ENCODE results near the gene FNDC3A.
A peak's percentile ranks its signal among the peaks of the same experiment; 100 is the strongest.

FNDC3A gene

DNA sequence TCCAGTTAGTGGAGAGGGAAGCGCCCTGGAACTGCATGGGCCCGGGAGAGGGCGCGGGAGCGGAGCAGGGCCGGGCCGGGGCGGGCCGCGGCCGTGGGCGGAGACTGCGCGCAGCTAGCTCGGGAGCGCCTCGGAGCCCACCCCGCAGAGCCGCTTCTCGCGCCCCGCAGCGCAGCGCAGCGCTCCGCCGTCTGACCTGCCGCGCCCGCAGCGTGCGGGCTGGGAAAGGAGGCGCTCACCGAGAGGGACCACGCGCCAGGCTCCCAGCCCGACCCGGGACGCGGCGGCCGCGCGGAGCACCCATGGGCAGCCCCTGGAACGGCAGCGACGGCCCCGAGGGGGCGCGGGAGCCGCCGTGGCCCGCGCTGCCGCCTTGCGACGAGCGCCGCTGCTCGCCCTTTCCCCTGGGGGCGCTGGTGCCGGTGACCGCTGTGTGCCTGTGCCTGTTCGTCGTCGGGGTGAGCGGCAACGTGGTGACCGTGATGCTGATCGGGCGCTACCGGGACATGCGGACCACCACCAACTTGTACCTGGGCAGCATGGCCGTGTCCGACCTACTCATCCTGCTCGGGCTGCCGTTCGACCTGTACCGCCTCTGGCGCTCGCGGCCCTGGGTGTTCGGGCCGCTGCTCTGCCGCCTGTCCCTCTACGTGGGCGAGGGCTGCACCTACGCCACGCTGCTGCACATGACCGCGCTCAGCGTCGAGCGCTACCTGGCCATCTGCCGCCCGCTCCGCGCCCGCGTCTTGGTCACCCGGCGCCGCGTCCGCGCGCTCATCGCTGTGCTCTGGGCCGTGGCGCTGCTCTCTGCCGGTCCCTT, 244.5 kb downstream of the FNDC3A start, which contains the start of gene MLNR:
MLNR (plus strand) TSS at position 303 of the 820 bp plus-strand sequence; CDS start at position 303, 0 bp downstream.
- TF ChIP-seq CTCF (IDR thresholded peaks at IDR 0.05; ENCODE audit: low read depth, low read length) = no peak
- TF ChIP-seq, protein P1, sequence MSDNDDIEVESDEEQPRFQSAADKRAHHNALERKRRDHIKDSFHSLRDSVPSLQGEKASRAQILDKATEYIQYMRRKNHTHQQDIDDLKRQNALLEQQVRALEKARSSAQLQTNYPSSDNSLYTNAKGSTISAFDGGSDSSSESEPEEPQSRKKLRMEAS (IDR thresholded peaks at IDR 0.05; ENCODE audit: low read depth, low read length) = no peak
- no peak for DNase-seq (ENCODE audit: low read depth)
- H3K4me3 ChIP-seq (ENCODE audit: low read depth, low read length) = no peak within 1 kb of the TSS

- TF ChIP-seq POLR2A (IDR thresholded peaks at IDR 0.05; ENCODE audit: extremely low read depth, insufficient read length) (no peak), MYC (IDR thresholded peaks at IDR 0.05; ENCODE audit: low read depth, low read length) (no peak), CTCF (IDR thresholded peaks at IDR 0.05; ENCODE audit: low read depth, low read length) (no peak)
- TF ChIP-seq, protein P1 (IDR thresholded peaks at IDR 0.05; ENCODE audit: low read depth, low read length) = no peak
- H3K4me3 ChIP-seq (ENCODE audit: low read depth, low read length) = no peak overlapping the region
Measured at GRCh38 chr13:49220856-49221589, 245.3 kb downstream of the FNDC3A start.

GRCh38 chr13:49221590-49221965, 245.9 kb downstream of the FNDC3A start:
- no peak for TF ChIP-seq POLR2A (IDR thresholded peaks at IDR 0.05; ENCODE audit: extremely low read depth, insufficient read length)
- TF ChIP-seq CTCF (IDR thresholded peaks at IDR 0.05; ENCODE audit: low read depth, low read length) = no peak
- TF ChIP-seq MYC (IDR thresholded peaks at IDR 0.05; ENCODE audit: low read depth, low read length) = no peak
- TF ChIP-seq, protein P1 (IDR thresholded peaks at IDR 0.05; ENCODE audit: low read depth, low read length) = no peak
- no peak overlapping the region for H3K4me3 ChIP-seq (ENCODE audit: low read depth, low read length)
- DNase-seq (ENCODE audit: low read depth) = no peak

More at GRCh38 chr13:49220856-49221589, 245.3 kb downstream of the FNDC3A start:
- no peak for DNase-seq (ENCODE audit: low read depth)

DNA sequence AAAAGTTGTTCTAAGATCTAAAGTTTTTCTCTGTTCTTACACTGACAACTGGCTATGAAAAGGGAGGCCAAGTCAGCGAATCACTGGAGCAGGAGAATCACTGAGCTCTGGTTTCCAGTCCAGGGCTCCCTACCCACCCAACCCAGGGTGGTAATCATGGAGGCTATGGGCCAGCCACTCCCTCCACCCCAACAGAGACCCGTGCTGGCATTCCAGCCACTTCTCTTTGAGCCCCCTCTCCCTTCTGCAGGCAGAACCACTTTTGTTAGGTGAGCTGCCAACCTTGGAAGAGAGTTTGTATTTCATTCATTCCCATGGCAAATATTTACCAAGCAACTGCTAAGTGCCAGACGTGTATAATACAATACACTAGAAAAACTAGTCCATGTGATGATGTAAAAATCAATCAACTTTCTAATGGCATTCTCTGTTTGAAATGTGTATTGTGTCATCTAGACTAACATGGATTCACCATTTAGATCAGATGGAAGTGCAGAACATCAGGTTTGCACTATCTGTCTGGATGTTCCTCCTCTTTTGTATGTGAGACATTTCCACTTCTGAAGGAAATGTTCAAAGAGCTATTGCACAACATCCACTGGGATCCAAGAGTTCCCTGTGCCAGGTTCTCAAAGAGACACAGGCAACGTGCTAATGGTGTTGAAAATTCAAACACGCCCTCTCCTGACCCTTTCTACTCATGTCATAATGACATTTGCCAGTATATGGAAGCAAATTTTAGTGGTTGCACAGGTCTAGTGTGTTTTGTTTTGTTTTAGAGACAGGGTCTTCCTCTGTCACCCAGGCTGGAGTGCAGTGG, 249.7 kb downstream of the FNDC3A start:
- peak; percentile 29 for DNase-seq (ENCODE audit: low read depth)
- H3K4me3 ChIP-seq (ENCODE audit: low read depth, low read length) = no peak overlapping the region

More for the DNA sequence above, 249.7 kb downstream of the FNDC3A start:
- TF ChIP-seq CTCF (IDR thresholded peaks at IDR 0.05; ENCODE audit: low read depth, low read length) (no peak), POLR2A (IDR thresholded peaks at IDR 0.05; ENCODE audit: extremely low read depth, insufficient read length) (no peak), MYC (IDR thresholded peaks at IDR 0.05; ENCODE audit: low read depth, low read length) (no peak)
- TF ChIP-seq, protein P1 (IDR thresholded peaks at IDR 0.05; ENCODE audit: low read depth, low read length) = no peak

Measured in NB4 (cell line).